MCF 10A (cell line): ENCODE results near the gene LAMC1. TPM values are rescaled to one million over a fixed set of nuclear protein-coding genes. Genes with fewer than 3 reads are reported as not detected.

Experiments
- BruUV-seq: library from RNA; stranded (reverse); fragments of 400-500 nt; replicated peaks from 2 replicates; lab custom pipeline; 2021; lab: Mats Ljungman, UMichigan
- CTCF ChIA-PET: fragments of 300-600 bp; sonication (Branson Sonifier 250); formaldehyde crosslinking; extraction: SDS; loops from one replicate; lab custom pipeline; 2021; ENCODE audit warnings: antibody characterized with exemption, inconsistent platforms; lab: Yijun Ruan, JAX
- POLR2A ChIA-PET: fragments of 300-600, 350-650 bp; sonication (Branson Sonifier 250); formaldehyde crosslinking; extraction: SDS; loops from one replicate; lab custom pipeline; 2020; ENCODE audit warnings: antibody characterized with exemption, inconsistent platforms; lab: Yijun Ruan, JAX
- DNase-seq: peaks from one replicate; pipeline ENCODE4 v3.0.0-alpha.2; 2018; ENCODE audit not compliant: unreplicated experiment
- H3K27ac Mint-ChIP-seq: one replicate; pipeline ENCODE4 v1.8.0; 2022; ENCODE audit warnings: mild to moderate bottlenecking, low read depth, mixed read lengths; ENCODE audit not compliant: unreplicated experiment
- H3K27me3 Mint-ChIP-seq: one replicate; pipeline ENCODE4 v1.8.0; 2022; ENCODE audit warnings: mixed read lengths; ENCODE audit not compliant: insufficient read depth, unreplicated experiment
- H3K36me3 Mint-ChIP-seq: one replicate; pipeline ENCODE4 v1.8.0; 2022; ENCODE audit warnings: mild to moderate bottlenecking, moderate library complexity, mixed read lengths; ENCODE audit not compliant: insufficient read depth, unreplicated experiment
- H3K4me1 Mint-ChIP-seq: one replicate; pipeline ENCODE4 v1.8.0; 2022; ENCODE audit warnings: mixed read lengths; ENCODE audit not compliant: insufficient read depth, unreplicated experiment
- H3K4me3 Mint-ChIP-seq: one replicate; pipeline ENCODE4 v1.8.0; 2022; ENCODE audit warnings: mild to moderate bottlenecking, moderate library complexity, mixed read lengths; ENCODE audit not compliant: unreplicated experiment
- H3K9me3 Mint-ChIP-seq: one replicate; pipeline ENCODE4 v1.8.0; 2022; ENCODE audit warnings: mixed read lengths; ENCODE audit not compliant: unreplicated experiment
- CTCF ChIP-seq: fragments of 200-600 bp; IDR thresholded peaks from one replicate; pipeline ENCODE4 v1.8.0; 2022; ENCODE audit warnings: antibody characterized with exemption, mild to moderate bottlenecking; ENCODE audit not compliant: unreplicated experiment
- intact Hi-C: fragments of 100-400 bp; cut with micrococcal nuclease; formaldehyde crosslinking; loops from 2 replicates; pipeline ENCODE4 v1.14.1; 2022
- total RNA-seq: library from RNA; stranded (reverse); gene quantifications from 2 replicates; pipeline ENCODE4 v1.2.3, GENCODE V29; 2022

LAMC1 gene
- total RNA-seq, 1 experiment from 2014 or later = 179 TPM

GRCh38 chr1:183143576-183144315 is 120.5 kb downstream of the LAMC1 start:
- ChIA-PET POLR2A (interaction anchor here (0.7 to 1.2 kb wide), 2 partner anchors 56 to 181 kb away, joined by 3 read pairs; no protein-coding TSS in a partner anchor), CTCF (interaction anchor here (0.6 to 1.1 kb wide), 4 partner anchors 17 to 181 kb away, joined by 3 to 4 read pairs (median 3); no protein-coding TSS in a partner anchor)
- TF ChIP-seq CTCF = no peak
- H3K27ac Mint-ChIP-seq = no peak overlapping the region
- DNase-seq = no peak
- BruUV-seq = no TSS peak
- H3K4me3 Mint-ChIP-seq = no peak overlapping the region
- H3K36me3 Mint-ChIP-seq = peaks cover 67% of the 10 kb centered on the region
- H3K4me1 Mint-ChIP-seq = peaks cover 28% of the 10 kb centered on the region
- no peaks in the 10 kb centered on the region for H3K27me3 Mint-ChIP-seq
- H3K9me3 Mint-ChIP-seq = no peaks in the 10 kb centered on the region
- intact Hi-C loops = no loop called here

GRCh38 chr1:183144752-183145151 is 121.5 kb downstream of the LAMC1 start:
- Mint-ChIP-seq H3K4me3 (no peak overlapping the region), H3K27ac (no peak overlapping the region), H3K27me3 (no peaks in the 10 kb centered on the region), H3K9me3 (no peaks in the 10 kb centered on the region), H3K4me1 (peaks cover 30% of the 10 kb centered on the region), H3K36me3 (peaks cover 57% of the 10 kb centered on the region)
- no TSS peak for BruUV-seq
- DNase-seq = no peak
- intact Hi-C loops = no loop called here
- TF ChIP-seq CTCF = no peak
- CTCF ChIA-PET = interaction anchor here (0.5 to 1.8 kb wide), 6 partner anchors 9 to 273 kb away, joined by 3 to 5 read pairs (median 4); no protein-coding TSS in a partner anchor
- POLR2A ChIA-PET = interaction anchor here (0.7 to 2.1 kb wide), 6 partner anchors 9 to 182 kb away, joined by 3 to 6 read pairs (median 3); no protein-coding TSS in a partner anchor

- H3K27ac Mint-ChIP-seq = peak overlapping the region; percentile 78
- H3K4me3 Mint-ChIP-seq = no peak overlapping the region
- BruUV-seq = no TSS peak
- ChIA-PET POLR2A (no interaction called here), CTCF (no interaction called here)
- H3K27me3 Mint-ChIP-seq = no peaks in the 10 kb centered on the region
- no peak for DNase-seq
- TF ChIP-seq CTCF = no peak
- H3K4me1 Mint-ChIP-seq = peaks cover 31% of the 10 kb centered on the region
- intact Hi-C loops = no loop called here
- H3K36me3 Mint-ChIP-seq = peaks cover 29% of the 10 kb centered on the region
- H3K9me3 Mint-ChIP-seq = no peaks in the 10 kb centered on the region
These were observed 124.5 kb downstream of the LAMC1 start for GRCh38 chr1:183147735-183148134.

DNA sequence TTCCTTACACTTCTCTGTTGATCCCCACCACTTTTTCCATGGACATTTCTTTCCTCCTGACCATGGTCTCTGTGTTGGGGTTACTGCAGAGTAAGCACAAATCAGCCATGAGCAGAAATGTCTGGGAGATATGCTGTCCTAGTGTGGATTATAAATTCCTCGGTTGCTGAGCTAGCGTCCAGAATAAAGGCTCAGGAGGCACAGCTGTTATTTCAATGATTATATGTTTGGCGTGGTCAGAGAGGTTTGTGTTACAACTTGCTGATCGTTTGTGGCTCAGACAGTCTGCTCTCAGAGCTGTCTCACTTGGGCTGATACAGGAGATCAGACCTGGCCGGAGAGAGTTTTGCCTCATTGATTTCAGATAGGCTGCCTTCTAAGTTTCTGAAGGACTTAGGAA is 125.4 kb downstream of the LAMC1 start:
- BruUV-seq = no TSS peak
- Mint-ChIP-seq H3K27ac (peak overlapping the region; percentile 95), H3K4me3 (no peak overlapping the region), H3K27me3 (no peaks in the 10 kb centered on the region), H3K4me1 (peaks cover 31% of the 10 kb centered on the region), H3K36me3 (peaks cover 21% of the 10 kb centered on the region), H3K9me3 (no peaks in the 10 kb centered on the region)
- ChIA-PET POLR2A (interaction anchor here (0.8 to 1.8 kb wide), 11 partner anchors 10 to 81 kb away, joined by 3 to 18 read pairs (median 4); partner anchors contain the start of gene LAMC2), CTCF (interaction anchor here (0.5 to 1.6 kb wide), 9 partner anchors 8 to 942 kb away, joined by 3 to 5 read pairs (median 3); no protein-coding TSS in a partner anchor)
- no peak for TF ChIP-seq CTCF
- intact Hi-C loops = no loop called here
- DNase-seq = no peak
